Stimulated activated CD8-positive, alpha-beta memory T cell treated with anti-CD3 and anti-CD28 coated beads, Interleukin-4, amount 100 ng/mL, for 4 hours (primary cell): ENCODE measurements around the gene GZF1.
"Not testable (repeated sequence)": the region's sequence is repeated elsewhere in the genome, so short reads cannot be mapped to it uniquely, and the experiment has no call there.

ENCODE experiments used
- DNase-seq, 2 donors: peaks; one replicate each; pipeline ENCODE4 v3.0.0-alpha.2; 2020; ENCODE audit warnings: low read depth in 2 of 2, low spot score in 1 of 2

Gene GZF1

DNA sequence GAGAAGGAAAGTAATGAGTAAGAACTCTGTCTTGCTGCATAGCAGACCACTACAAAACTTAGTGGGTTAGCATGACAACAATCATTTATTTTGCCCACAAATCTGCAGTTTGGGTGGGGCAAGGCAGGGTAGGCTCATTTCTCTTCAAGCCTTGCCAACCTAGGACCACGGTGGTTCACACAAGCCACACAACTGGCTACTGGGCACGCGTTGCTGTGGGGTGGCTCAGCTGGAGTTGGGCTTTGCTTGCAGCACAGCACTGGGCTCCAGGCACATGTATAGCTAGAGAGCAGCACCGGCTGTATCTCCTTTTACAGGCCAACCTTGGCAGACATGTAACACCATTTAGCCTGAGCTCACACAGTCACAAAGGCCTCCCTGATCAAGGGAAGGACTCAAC lies 16.0 kb upstream of the GZF1 start:
- no peak for DNase-seq

DNA sequence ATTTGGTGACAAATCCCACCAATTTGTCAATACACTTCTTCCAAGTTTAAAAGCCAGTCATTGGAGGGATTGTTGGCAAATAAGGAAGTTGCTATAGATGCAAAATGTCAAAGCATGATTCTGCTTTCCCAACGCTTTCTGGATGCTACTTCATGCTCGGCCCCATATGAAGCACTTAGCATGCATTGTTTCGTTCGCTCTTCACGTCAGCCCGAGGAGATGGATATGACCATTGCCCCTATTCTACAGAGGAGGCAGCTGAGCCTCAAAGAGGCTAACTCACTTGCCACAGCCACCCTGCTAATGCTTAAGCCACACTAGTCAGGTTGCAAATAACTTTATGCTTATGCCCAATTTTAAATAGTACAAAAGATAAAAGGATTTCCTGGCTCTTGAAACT lies 14.2 kb upstream of the GZF1 start:
- no peak for DNase-seq

DNA sequence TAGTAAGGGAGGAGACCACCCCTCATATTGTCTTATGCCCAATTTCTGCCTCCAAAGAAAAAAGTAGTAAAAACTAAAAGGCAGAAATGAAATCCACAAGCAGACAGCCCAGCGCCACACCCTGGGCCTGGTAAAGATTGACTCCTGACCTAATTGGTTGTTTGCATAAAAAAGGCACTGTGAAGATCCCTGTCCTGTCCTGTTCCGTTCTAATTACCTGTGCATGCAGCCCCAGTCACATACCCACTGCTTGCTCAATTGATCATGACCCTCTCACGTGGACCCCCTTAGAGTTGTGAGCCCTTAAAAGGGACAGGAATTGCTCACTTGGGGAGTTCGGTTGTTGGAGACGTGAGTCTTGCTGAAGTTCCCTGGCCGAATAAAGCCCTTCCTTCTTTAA lies 13.5 kb upstream of the GZF1 start:
- DNase-seq, result not testable (repeated sequence)

DNA sequence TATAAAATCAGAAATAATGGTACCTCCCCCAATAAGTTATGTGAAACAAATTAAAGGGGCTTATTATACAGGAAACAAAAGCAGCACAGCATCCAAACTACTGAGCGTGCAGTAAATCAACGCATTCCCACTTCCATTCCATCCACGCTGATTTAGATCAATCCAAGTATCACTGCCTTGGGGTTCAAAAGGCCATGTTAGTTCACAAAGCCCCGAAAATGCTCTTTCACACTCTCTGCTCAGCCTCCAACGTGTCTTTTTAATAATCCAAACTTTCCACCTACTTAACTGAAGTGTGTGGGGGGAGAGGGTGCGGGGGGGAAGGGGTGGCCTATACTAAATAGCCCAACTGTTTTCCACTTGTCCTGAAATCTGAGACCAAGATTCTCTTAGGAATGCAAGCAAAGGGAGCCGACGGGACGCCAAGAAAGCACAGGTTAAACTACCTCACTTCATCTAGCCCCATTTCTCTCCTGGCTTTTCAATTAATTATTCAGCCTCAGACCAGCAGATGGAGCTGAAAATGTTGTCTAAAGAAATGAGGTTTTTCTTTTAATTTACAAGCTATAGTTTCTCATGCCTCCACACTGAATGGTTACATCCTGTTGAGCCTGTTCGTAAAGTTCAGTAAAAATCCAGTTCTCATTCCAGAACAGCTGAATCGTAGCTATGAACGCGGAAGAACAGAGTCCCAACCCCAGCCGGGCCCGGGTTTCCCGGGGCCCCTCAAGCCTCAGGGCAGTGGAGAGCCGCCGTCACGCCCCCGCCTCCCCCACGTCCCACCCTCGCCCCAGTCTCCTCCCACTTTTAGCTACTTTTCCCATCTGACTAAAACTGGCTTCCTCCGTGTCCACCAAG lies 12.4 kb upstream of the GZF1 start:
- peak; percentile 43 to 72 for DNase-seq

DNA sequence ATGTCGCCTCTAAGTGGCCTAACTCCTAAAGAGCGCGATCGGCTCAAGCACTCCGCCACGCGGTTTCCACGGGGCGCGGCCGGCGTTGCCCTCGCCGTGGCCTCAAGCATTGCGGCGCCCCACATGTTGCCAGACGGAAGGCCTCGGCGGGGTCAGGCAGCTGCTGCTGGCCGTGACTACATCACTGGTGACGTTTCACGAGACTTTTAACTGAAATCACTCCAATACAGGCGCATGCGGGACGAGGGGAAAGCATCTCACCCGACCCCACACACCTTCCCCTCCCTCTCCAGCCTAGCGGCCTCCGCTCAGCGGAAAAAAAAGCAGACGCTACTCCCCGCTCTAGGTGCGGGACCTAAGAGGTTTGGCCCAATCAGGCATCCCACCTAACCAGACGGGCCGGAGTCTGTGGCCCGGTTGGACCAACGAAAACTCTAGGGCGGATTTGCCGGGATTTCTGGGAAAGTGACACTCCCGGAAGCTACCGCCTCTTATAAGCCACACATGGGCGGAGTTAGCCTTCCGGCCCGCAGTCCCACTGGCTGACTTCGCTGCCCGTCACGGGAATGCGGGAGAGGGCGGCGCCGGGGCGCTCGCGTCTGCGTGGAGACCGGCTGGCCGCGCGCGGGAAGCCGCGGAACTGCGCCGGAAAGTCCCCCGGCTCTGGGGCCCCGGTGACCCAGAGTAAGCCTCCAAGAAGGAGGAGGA lies 11.6 kb upstream of the GZF1 start, which contains the start of gene NXT1:
Gene NXT1 (plus strand): TSS at position 596 of the 708 bp plus-strand sequence. CDS start 3,251 bp downstream, outside the sequence.
- peak; percentile 90 to 91 for DNase-seq

DNA sequence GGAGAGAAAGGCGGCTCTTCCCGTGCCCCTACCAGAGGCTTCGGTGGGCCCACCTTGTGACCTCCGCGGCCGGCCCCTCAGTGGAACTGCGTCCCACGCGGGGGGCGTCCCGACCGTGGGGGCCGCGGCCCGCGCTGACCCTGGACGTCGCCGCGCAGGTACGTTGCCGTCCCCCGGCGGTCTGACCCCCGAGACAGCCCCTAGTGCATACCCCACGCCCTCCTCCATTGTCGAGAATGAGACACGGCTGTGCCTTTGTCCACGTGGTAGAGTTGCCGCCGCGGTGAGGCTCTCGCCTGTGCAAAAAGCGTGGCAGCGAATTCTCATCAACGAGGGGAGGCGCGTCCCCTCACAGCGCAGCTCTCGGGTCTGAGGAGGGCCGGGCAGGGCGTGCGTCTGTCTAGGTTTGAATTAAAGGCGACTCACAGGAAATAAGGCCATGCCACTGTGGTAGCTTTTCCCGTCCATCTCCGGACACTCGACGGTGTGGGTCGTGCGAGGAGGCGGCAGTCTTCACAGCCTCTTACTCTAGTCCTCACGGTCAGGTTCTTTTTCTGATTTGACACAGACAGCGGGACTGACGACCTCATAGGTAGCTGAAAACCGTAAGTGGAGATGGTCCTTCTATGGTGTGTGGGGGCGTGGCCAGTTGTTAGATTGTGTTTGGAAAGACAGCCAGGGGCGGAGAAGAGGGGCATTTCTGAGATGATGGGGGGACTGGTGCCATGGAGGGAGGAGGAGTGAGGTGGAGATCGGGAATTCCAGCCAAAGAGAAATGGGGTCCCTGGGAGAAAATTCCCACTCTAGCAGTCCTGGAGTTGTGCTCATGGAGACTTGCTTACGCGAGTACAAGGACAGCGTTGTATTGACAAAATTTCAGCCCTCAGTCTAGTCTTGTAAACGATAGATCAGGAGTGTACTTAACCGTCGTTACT lies 10.8 kb upstream of the GZF1 start:
- peak; percentile 33 to 35 for DNase-seq

DNA sequence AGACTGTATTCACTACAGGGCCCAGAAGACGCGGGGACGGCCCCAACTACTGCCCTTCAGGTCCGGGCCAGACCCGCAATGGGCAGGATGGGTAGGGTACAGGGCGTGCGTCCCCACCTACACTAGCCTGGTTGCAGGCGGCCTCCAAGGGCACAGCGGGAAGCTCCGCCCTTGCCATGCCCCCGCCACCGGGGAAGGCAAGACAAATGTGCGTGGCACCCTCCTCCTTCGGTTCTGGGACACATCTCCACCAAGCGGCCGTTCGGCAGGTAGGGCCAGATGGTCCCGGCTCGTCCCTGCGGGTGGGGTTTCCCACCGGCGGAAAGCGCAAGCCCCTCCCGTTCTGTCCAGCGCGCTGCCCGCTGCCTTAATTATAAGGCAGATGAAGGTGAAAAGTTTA lies 5.8 kb upstream of the GZF1 start:
- DNase-seq, result no peak

DNA sequence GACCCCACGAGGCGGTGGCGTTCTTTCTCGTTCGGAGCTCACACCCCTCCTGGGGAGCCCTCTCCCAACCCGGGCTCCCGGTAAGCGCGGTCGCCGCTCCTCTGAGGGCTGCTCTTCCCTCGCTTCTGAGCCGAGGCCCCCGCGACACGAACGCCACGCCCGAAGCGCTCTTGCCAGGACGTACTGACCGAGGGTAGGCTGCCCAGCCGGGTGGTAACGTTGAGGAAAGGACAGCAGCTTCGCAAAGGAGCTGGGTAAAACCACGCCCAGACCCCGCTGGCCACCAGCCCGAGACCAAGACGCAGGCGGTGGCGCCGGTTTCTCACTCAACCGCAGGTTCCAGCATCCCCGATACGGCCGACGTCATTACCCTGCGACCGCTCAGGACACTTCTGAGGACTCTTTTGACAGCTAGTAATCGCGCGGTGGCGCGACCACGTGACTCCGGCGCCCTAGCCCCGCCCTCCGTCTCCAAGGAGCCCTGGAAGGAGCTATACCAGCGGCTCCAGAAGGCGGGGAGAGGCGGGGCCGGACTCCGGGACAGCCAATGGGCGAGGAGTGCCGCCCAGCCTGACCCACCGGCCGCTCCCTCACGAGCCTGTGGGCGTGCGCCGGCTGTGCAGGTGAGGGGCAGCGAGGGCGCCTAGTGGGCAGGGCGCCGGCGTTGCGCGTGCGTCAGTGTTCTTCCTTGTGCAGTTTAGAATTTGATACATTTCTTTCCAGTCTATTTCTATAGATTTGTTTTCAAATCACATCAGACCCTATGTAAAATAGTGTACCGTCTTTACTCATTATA lies 4.0 kb upstream of the GZF1 start:
- DNase-seq, result peak; percentile 99 to 100

DNA sequence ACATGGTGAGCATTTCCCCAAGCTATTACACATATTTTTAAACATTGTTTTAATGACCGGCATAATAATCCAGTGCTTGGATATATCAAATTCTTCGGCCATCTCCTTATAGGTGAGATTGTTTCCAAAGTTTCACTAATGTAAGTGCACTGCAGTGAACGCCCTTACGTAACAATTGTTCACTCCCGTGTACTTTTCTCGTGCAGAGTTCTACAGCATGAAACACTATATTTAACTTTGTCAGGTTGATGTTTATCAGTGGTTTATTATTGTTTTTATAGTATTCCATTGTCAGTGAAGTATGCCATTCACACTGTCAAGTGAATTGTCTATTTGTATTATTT lies 3.4 kb upstream of the GZF1 start:
- no peak for DNase-seq

DNA sequence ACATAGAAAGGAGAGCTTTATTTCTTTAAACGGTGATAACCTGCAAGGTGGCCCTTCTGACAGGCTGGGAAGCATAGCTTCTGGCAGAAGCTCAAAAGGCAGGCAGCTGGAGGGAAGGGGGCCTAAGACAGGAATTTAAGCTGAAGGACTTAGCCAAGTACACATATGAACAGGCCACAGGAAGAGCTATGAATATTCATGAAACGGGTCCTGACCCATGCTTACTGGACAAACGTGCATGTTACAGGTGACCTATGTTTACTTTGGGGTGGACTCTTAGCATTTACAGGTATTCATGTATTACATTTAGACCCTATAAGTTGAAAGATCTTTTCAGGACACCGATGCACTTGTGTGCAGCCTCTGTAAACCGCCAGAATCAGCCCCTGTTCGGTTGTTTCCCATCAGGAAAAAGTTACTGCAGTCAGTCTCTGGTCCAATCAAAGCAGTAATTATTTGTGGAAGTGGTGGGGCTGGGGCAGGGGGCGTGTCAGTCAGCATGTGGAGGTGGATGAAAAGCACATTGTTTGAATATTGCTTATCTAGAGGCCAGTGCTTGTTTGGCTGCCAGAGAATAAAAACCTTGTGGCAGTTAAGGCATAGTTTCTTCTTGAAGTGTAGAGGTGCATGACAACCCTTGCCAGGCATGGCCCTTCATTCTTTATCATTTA lies 2.9 kb upstream of the GZF1 start:
- DNase-seq, result no peak

DNA sequence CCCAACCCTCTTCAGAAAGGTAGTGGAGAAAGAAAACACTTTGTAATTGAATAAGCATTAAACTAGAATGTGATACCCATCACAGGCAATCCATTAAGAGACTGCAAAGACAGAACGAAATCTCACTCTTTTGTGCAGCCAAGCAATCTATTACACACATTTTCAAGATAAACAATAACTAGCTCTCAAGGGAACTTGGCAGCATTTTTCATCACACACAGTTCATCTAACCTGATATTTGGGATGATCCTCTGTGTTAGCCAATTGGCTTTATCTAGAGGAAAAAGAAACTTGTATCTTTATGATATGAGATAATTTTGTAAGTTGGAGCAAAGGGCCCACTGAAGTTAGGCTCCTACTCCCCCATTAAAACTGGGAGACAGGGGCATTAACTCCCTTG lies 1.5 kb upstream of the GZF1 start:
- DNase-seq, result no peak

DNA sequence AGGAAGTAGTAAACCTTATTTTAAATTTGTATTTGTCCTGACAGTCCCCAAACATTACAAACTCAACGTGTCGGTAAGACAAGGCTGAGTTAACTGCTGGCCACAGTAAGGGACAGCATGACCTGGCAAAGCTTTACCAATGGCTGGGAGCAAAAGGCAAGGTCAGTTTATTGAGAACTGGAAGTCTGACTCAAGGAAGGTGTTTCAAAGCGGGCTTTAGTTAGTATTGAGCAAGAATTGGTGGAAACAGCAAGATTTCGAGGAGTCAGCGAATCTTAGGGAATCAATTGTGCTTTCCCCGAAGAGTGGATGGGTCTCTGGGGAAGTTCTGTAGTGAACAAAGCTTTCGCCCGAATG lies 885 bp upstream of the GZF1 start:
- no peak for DNase-seq

DNA sequence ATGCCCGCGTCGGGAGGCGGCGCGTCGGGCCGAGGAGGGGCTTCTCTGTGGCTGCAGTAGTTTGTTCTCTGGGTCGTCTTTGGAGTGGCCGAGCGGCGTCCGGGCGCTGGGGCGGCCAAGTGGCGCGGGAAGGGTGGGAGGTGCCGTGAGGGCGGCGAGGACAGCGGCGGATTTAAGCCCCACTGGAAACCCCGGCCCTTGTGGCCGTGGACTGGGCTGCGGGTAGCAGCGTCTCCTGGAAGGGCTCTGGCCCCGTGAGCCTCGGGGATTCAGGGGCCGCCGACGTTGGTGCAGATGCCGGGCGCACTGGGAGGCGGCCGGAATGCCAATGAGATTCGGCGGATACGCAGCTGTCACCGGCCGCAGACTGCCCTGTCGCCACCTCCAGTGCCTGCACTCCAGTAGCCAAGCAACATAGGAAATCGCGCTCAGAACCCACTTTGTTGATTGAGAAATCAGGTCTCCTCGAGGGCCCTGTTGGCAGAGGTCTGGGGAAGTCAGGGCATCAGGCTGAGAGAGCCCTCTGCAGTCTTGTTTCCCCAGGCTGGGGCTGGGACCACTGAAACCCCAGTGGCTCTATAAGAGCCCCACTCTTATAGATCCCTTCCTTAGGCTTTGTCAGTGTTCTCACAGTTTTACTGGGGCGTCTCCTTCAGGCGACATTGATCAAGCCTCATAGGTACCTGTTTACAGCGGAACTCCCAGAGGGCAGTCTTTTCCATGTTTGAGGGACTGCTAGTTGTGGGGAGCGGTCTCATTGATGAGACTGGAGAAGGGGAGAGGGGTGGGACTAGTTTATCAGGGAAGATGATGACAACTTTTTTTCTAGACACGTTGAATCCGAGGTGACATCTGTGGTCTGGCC lies 642 bp downstream of the GZF1 start:
- DNase-seq, result peak in 1 of 2 donors; percentile 8

DNA sequence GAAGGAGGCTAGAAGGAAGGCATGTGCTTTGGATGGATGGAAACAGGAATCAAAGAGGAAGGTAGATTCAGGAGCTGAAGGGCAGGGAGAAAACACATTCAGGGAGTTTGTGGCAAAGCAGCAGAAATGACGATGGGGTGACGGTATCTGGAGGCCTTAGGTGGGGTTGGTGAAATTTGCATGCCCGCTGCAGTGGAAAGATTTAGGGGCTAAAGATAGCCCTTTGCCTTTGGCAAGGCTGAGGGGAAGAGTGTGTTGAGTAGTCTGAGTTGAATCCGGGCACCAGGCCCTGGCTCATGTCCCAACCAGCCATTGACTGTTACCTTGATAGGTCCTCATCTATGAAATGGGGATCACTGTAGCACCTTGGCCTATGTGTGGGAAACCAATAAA lies 1.3 kb downstream of the GZF1 start:
- DNase-seq, result no peak

DNA sequence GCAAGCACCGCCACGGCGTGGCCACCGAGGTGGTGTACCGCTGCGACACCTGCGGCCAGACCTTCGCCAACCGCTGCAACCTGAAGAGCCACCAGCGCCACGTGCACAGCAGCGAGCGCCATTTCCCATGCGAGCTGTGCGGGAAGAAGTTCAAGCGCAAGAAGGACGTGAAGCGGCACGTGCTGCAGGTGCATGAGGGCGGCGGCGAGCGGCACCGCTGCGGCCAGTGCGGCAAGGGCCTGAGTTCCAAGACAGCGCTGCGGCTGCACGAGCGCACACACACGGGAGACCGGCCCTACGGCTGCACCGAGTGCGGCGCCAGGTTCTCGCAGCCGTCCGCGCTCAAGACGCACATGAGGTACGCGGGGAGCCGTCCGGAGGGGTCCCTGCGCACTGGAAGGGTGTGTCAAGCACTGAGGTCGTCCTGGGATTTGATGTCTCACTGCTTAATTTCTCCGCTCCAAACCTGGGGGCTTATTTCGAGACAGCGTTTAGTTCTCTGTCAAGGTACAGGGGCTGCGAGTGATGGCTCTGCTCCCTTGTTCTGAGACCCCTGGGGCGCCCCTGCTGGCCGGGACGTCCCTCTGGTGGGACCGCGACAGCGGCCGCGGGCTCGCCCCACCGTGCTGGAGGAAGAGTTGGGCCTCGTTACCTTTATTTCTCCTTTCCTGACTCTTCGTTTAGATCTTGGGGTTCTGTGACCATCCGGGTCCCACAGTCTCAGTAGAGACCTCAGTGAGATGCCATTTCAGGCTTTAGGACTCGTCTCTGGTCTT lies 3.6 kb downstream of the GZF1 start:
- no peak for DNase-seq

DNA sequence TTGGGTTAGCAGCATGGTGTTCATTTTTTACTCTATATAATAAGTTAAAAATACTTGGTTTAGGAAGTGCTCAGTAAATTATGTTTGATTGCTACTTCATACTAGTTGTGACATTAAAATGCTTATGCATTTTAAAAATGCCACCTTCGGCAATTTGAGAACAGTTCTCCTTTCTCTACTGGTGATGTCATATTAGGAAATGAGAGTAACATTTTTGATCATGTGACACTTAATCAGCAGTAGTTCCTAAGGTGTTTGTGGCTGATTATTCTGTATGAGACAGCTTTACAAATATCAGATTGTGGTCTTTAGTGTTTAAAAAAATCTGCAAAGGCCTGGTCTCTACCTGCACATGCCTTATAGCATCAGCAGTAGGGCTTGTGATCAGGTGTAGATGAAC lies 4.4 kb downstream of the GZF1 start:
- no peak for DNase-seq

DNA sequence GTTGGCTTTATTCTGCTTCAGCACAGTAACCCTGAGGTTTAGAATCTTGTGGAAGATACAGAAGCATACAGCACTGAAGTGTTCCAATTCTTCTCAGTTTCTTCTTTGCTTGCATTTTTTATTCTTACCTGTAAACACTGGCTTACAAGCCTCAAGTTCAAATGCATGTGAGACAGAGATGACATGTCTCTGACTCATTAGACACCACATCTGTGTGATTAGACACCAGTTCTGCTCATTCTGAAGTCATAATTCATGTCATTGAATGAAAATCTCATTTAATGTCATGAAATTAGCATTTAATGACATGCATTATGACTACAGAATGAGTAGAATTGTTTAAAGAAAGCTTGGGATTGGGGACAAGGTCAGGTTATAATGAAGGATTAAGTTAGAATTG lies 5.8 kb downstream of the GZF1 start:
- no peak for DNase-seq

DNA sequence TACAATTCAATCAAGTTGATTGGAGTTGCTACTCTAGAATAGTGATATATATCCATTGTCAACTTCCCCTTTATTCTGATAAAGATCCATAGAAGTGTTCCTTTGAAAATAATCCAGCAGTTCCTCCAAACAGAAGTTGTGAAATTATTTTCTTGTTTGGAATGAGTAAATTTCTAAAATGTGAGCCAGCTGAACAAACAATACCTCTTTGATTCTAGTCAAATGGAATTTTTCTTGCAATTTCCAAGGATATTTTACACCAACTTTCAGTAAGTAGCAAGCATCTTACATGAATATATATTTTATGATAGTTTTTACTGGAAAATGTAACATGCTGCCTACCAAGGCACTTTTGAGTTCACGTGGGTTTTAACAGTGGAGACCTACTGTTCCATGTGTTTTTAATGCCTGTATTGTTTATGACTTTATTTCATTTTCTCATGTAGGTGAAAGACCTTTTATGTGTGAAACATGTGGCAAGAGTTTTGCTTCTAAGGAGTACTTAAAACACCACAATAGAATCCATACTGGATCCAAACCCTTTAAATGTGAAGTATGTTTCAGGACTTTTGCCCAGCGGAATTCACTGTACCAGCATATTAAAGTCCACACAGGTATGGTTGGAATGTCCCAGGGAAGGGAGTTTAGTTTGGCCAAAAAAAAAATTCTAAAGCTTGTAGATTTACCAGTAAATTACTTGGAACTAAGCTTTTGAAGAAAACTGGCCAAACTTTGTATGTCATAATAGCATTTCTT lies 6.5 kb downstream of the GZF1 start:
- DNase-seq, result no peak
